Measurements from ENCODE around the gene TLL2. TPM values are rescaled to one million over a fixed set of nuclear protein-coding genes. Genes with fewer than 3 reads are reported as not detected.
A peak's percentile ranks its signal among the peaks of the same experiment; 100 is the strongest.
"Not testable (repeated sequence)": the region's sequence is repeated elsewhere in the genome, so short reads cannot be mapped to it uniquely, and the experiment has no call there.

The TLL2 gene
- total RNA-seq, 4 donors from 2014 or later: 0.13 to 2.4 (median 1.8) TPM

- no peak for TF ChIP-seq CTCF (IDR thresholded peaks at IDR 0.05)
- TF ChIP-seq POLR2A (IDR thresholded peaks at IDR 0.05): no peak
- H3K27ac ChIP-seq: no peak overlapping the region
- H3K4me1 ChIP-seq: no peaks in the 10 kb centered on the region
- DNase-seq: no peak
- H3K27me3 ChIP-seq: no peaks in the 10 kb centered on the region
- H3K9me3 ChIP-seq: no peaks in the 10 kb centered on the region
- peaks cover 6 to 10% of the 10 kb centered on the region in 2 donors for H3K36me3 ChIP-seq
- WGBS, 2 donors: 95 to 96% methylated on average over 3 of the region's 3 CpGs
- intact Hi-C loops (cut with DNase I): no loop called here
- no peak overlapping the region for H3K4me3 ChIP-seq (replicated peaks in 1 of 3)
Measured at GRCh38 chr10:96555330-96555729, 41.6 kb upstream of the TLL2 start.

- Histone ChIP-seq H3K9me3 (no peaks in the 10 kb centered on the region), H3K27ac (peak overlapping the region; percentile 19 to 68 (median 34)), H3K4me1 (peaks cover 11 to 33% of the 10 kb centered on the region in 2 donors), H3K27me3 (no peaks in the 10 kb centered on the region), H3K4me3 (replicated peaks in 1 of 3) (no peak overlapping the region), H3K36me3 (peaks cover 0 to 8% of the 10 kb centered on the region in 2 donors)
- no peak for TF ChIP-seq POLR2A (IDR thresholded peaks at IDR 0.05)
- TF ChIP-seq CTCF (IDR thresholded peaks at IDR 0.05): no peak
- DNase-seq: peak; percentile 96 to 97
- intact Hi-C loops (cut with DNase I): no loop called here
- WGBS, 2 donors: 31 to 41% methylated on average over 5 of the region's 5 CpGs
Measured at GRCh38 chr10:96548589-96548988, 34.9 kb upstream of the TLL2 start.

- H3K4me3 ChIP-seq (replicated peaks in 1 of 3); H3K27me3 ChIP-seq; intact Hi-C loops (cut with DNase I); H3K9me3 ChIP-seq; H3K36me3 ChIP-seq; DNase-seq: not testable (repeated sequence)
- Histone ChIP-seq H3K4me1 (peaks cover 17 to 47% of the 10 kb centered on the region in 2 donors), H3K27ac (peak overlapping the region in 1 of 3 donors; percentile 28)
- WGBS, 2 donors: 95 to 97% methylated on average over 10 of the region's 10 CpGs
Measured at GRCh38 chr10:96545558-96545957, 31.8 kb upstream of the TLL2 start.

- Histone ChIP-seq H3K27ac (peak overlapping the region; percentile 69 to 78 (median 74)), H3K4me3 (replicated peaks in 1 of 3) (no peak overlapping the region), H3K9me3 (no peaks in the 10 kb centered on the region), H3K36me3 (peaks cover 3 to 7% of the 10 kb centered on the region in 2 donors), H3K27me3 (no peaks in the 10 kb centered on the region), H3K4me1 (peaks cover 6 to 35% of the 10 kb centered on the region in 2 donors)
- intact Hi-C loops (cut with DNase I): no loop called here
- TF ChIP-seq CTCF (IDR thresholded peaks at IDR 0.05) (no peak), POLR2A (IDR thresholded peaks at IDR 0.05) (no peak)
- DNase-seq: no peak
- 34 to 44% methylated on average over 2 of the region's 2 CpGs for WGBS, 2 donors
Measured at GRCh38 chr10:96541921-96542320, 28.2 kb upstream of the TLL2 start.

- DNase-seq: no peak
- Histone ChIP-seq H3K9me3 (no peaks in the 10 kb centered on the region), H3K27ac (no peak overlapping the region), H3K4me3 (replicated peaks in 1 of 3) (no peak overlapping the region), H3K4me1 (peaks cover 6 to 30% of the 10 kb centered on the region in 2 donors), H3K27me3 (no peaks in the 10 kb centered on the region), H3K36me3 (peaks cover 3 to 7% of the 10 kb centered on the region in 2 donors)
- 97% methylated on average over 3 of the region's 3 CpGs for WGBS, 2 donors
- TF ChIP-seq POLR2A (IDR thresholded peaks at IDR 0.05) (no peak), CTCF (IDR thresholded peaks at IDR 0.05) (no peak)
- intact Hi-C loops (cut with DNase I): no loop called here
Measured at GRCh38 chr10:96540240-96540639, 26.5 kb upstream of the TLL2 start.

- Histone ChIP-seq H3K27ac (no peak overlapping the region), H3K4me3 (replicated peaks in 1 of 3) (no peak overlapping the region), H3K36me3 (peaks cover 3 to 7% of the 10 kb centered on the region in 2 donors), H3K9me3 (no peaks in the 10 kb centered on the region), H3K4me1 (peaks cover 6 to 15% of the 10 kb centered on the region in 2 donors), H3K27me3 (no peaks in the 10 kb centered on the region)
- TF ChIP-seq CTCF (IDR thresholded peaks at IDR 0.05) (no peak), POLR2A (IDR thresholded peaks at IDR 0.05) (no peak)
- WGBS, 2 donors: 98 to 99% methylated on average over 1 of the region's 1 CpG
- DNase-seq: no peak
- intact Hi-C loops (cut with DNase I): no loop called here
Measured at GRCh38 chr10:96538683-96539082, 25.0 kb upstream of the TLL2 start.
